ENCODE data around the gene MGA. TPM values are rescaled to one million over a fixed set of nuclear protein-coding genes. Genes with fewer than 3 reads are reported as not detected.
A peak's percentile ranks its signal among the peaks of the same experiment; 100 is the strongest.

Gene MGA
- total and polyA plus RNA-seq, 4 experiments from 2014 or later = 6.6 to 74.9 (median 45.4) TPM

GRCh38 chr15:41666353-41666920, 6.2 kb downstream of the MGA start:
- peak overlapping the region in 3 of 7 donors; percentile 3 to 13 (median 11) for H3K27ac Mint-ChIP-seq

GRCh38 chr15:41669701-41670100, 9.5 kb downstream of the MGA start:
- Mint-ChIP-seq H3K4me1 (peaks cover 35 to 74% (median 52%) of the 10 kb centered on the region in 4 donors), H3K36me3 (peaks cover 24 to 29% of the 10 kb centered on the region in 2 donors), H3K27me3 (no peaks in the 10 kb centered on the region), H3K9me3 (no peaks in the 10 kb centered on the region), H3K27ac (peak overlapping the region in 1 of 7 donors; percentile 13), H3K4me3 (peak overlapping the region in 1 of 8 donors; percentile 41)
- Histone ChIP-seq H3K4me1 (ENCODE audit: insufficient read depth, low read length) (peaks cover 35% of the 10 kb centered on the region), H3K9me3 (ENCODE audit: control insufficient read depth in 1 of 2, low read length in 2 of 2) (no peaks in the 10 kb centered on the region), H3K36me3 (ENCODE audit: insufficient read depth, low read length) (no peaks in the 10 kb centered on the region), H3K4me3 (ENCODE audit: low read length in 2 of 2) (no peak overlapping the region), H3K27ac (ENCODE audit: low read depth, low read length) (no peak overlapping the region), H3K27me3 (ENCODE audit: insufficient read depth, low read length) (no peaks in the 10 kb centered on the region)
- CTCF ChIA-PET (ENCODE audit: partially characterized antibody) = interaction anchor here (1.4 kb wide), 1 partner anchor 142 kb away, joined by 3 read pairs; no protein-coding TSS in a partner anchor
- POLR2A ChIA-PET (ENCODE audit: partially characterized antibody) = interaction anchor here (2.1 kb wide), 1 partner anchor 9 kb away, joined by 5 read pairs; the partner anchor contains the start of gene MGA
- DNase-seq = no peak
- intact Hi-C loops (cut with micrococcal nuclease) = loop anchor here (1.0 kb wide), 1 partner anchor 8 kb away; no protein-coding TSS in a partner anchor

More at GRCh38 chr15:41666353-41666920, 6.2 kb downstream of the MGA start:
- Histone ChIP-seq H3K9me3 (ENCODE audit: control insufficient read depth in 1 of 2, low read length in 2 of 2) (no peaks in the 10 kb centered on the region), H3K27me3 (ENCODE audit: insufficient read depth, low read length) (no peaks in the 10 kb centered on the region), H3K4me1 (ENCODE audit: insufficient read depth, low read length) (peaks cover 54% of the 10 kb centered on the region), H3K4me3 (ENCODE audit: low read length in 2 of 2) (no peak overlapping the region), H3K27ac (ENCODE audit: low read depth, low read length) (no peak overlapping the region), H3K36me3 (ENCODE audit: insufficient read depth, low read length) (no peaks in the 10 kb centered on the region)
- Mint-ChIP-seq H3K9me3 (peaks cover 0 to 1% (median 0%) of the 10 kb centered on the region in 8 donors), H3K4me3 (peak overlapping the region in 1 of 8 donors; percentile 61), H3K36me3 (peaks cover 22 to 23% of the 10 kb centered on the region in 2 donors), H3K4me1 (peaks cover 32 to 74% (median 52%) of the 10 kb centered on the region in 4 donors), H3K27me3 (no peaks in the 10 kb centered on the region)
- DNase-seq = no peak
- ChIA-PET CTCF (ENCODE audit: partially characterized antibody) (no interaction called here), POLR2A (ENCODE audit: partially characterized antibody) (no interaction called here)
- intact Hi-C loops (cut with micrococcal nuclease) = no loop called here

GRCh38 chr15:41671656-41672648, 11.7 kb downstream of the MGA start:
- no peaks in the 10 kb centered on the region for H3K9me3 ChIP-seq (ENCODE audit: control insufficient read depth in 1 of 2, low read length in 2 of 2)
- no peak for DNase-seq
- H3K27me3 ChIP-seq (ENCODE audit: insufficient read depth, low read length) = no peaks in the 10 kb centered on the region
- ChIA-PET POLR2A (ENCODE audit: partially characterized antibody) (interaction anchor here (1.0 to 1.4 kb wide), 2 partner anchors 10 to 11 kb away, joined by 4 to 5 read pairs; partner anchors contain the start of gene MGA), CTCF (ENCODE audit: partially characterized antibody) (interaction anchor here (0.9 to 1.2 kb wide), 2 partner anchors 12 to 27 kb away, joined by 3 read pairs; partner anchors contain the start of gene MGA)
- intact Hi-C loops (cut with micrococcal nuclease) = no loop called here
- H3K4me1 ChIP-seq (ENCODE audit: insufficient read depth, low read length) = peaks cover 25% of the 10 kb centered on the region
- Mint-ChIP-seq H3K4me1 (peaks cover 36 to 71% (median 52%) of the 10 kb centered on the region in 4 donors), H3K4me3 (peak overlapping the region in 1 of 8 donors; percentile 35), H3K27ac (peak overlapping the region in 1 of 7 donors; percentile 9), H3K27me3 (no peaks in the 10 kb centered on the region), H3K9me3 (no peaks in the 10 kb centered on the region), H3K36me3 (peaks cover 33 to 41% of the 10 kb centered on the region in 2 donors)
- H3K4me3 ChIP-seq (ENCODE audit: low read length in 2 of 2) = no peak overlapping the region
- H3K36me3 ChIP-seq (ENCODE audit: insufficient read depth, low read length) = no peaks in the 10 kb centered on the region
- no peak overlapping the region for H3K27ac ChIP-seq (ENCODE audit: low read depth, low read length)

- Histone ChIP-seq H3K27me3 (ENCODE audit: insufficient read depth, low read length) (no peaks in the 10 kb centered on the region), H3K36me3 (ENCODE audit: insufficient read depth, low read length) (no peaks in the 10 kb centered on the region), H3K4me3 (ENCODE audit: low read length in 2 of 2) (no peak overlapping the region), H3K4me1 (ENCODE audit: insufficient read depth, low read length) (peaks cover 43% of the 10 kb centered on the region), H3K27ac (ENCODE audit: low read depth, low read length) (no peak overlapping the region), H3K9me3 (ENCODE audit: control insufficient read depth in 1 of 2, low read length in 2 of 2) (no peaks in the 10 kb centered on the region)
- ChIA-PET CTCF (ENCODE audit: partially characterized antibody) (interaction anchor here (1.2 to 1.4 kb wide), 2 partner anchors 21 to 71 kb away, joined by 3 to 4 read pairs; no protein-coding TSS in a partner anchor), POLR2A (ENCODE audit: partially characterized antibody) (no interaction called here)
- Mint-ChIP-seq H3K36me3 (peaks cover 23 to 34% of the 10 kb centered on the region in 2 donors), H3K4me1 (peaks cover 41 to 79% (median 58%) of the 10 kb centered on the region in 4 donors), H3K9me3 (no peaks in the 10 kb centered on the region), H3K27me3 (no peaks in the 10 kb centered on the region), H3K27ac (no peak overlapping the region), H3K4me3 (no peak overlapping the region)
- DNase-seq = no peak
- intact Hi-C loops (cut with micrococcal nuclease) = no loop called here
Measured at GRCh38 chr15:41675337-41675736, 15.1 kb downstream of the MGA start.

GRCh38 chr15:41678742-41679141, 18.5 kb downstream of the MGA start:
- H3K4me3 Mint-ChIP-seq = peak overlapping the region in 2 of 8 donors; percentile 3 to 7
- H3K36me3 Mint-ChIP-seq = peaks cover 18 to 29% of the 10 kb centered on the region in 2 donors
- H3K27me3 Mint-ChIP-seq = no peaks in the 10 kb centered on the region
- POLR2A ChIA-PET (ENCODE audit: partially characterized antibody) = interaction anchor here (1.2 kb wide), 1 partner anchor 19 kb away, joined by 3 read pairs; the partner anchor contains the start of gene MGA
- Histone ChIP-seq H3K36me3 (ENCODE audit: insufficient read depth, low read length) (no peaks in the 10 kb centered on the region), H3K27ac (ENCODE audit: low read depth, low read length) (no peak overlapping the region), H3K4me3 (ENCODE audit: low read length in 2 of 2) (no peak overlapping the region), H3K9me3 (ENCODE audit: control insufficient read depth in 1 of 2, low read length in 2 of 2) (no peaks in the 10 kb centered on the region), H3K4me1 (ENCODE audit: insufficient read depth, low read length) (peaks cover 30% of the 10 kb centered on the region), H3K27me3 (ENCODE audit: insufficient read depth, low read length) (no peaks in the 10 kb centered on the region)
- DNase-seq = no peak
- intact Hi-C loops (cut with micrococcal nuclease) = no loop called here
- no peak overlapping the region for H3K27ac Mint-ChIP-seq
- no peaks in the 10 kb centered on the region for H3K9me3 Mint-ChIP-seq
- peaks cover 35 to 71% (median 52%) of the 10 kb centered on the region in 4 donors for H3K4me1 Mint-ChIP-seq
- CTCF ChIA-PET (ENCODE audit: partially characterized antibody) = no interaction called here

- H3K4me3 Mint-ChIP-seq = no peak overlapping the region
- H3K27me3 ChIP-seq (ENCODE audit: insufficient read depth, low read length) = no peaks in the 10 kb centered on the region
- no peaks in the 10 kb centered on the region for H3K9me3 ChIP-seq (ENCODE audit: control insufficient read depth in 1 of 2, low read length in 2 of 2)
- H3K36me3 ChIP-seq (ENCODE audit: insufficient read depth, low read length) = no peaks in the 10 kb centered on the region
- no peak overlapping the region for H3K27ac ChIP-seq (ENCODE audit: low read depth, low read length)
- peaks cover 3 to 14% of the 10 kb centered on the region in 2 donors for H3K36me3 Mint-ChIP-seq
- H3K27me3 Mint-ChIP-seq = no peaks in the 10 kb centered on the region
- H3K4me3 ChIP-seq (ENCODE audit: low read length in 2 of 2) = no peak overlapping the region
- H3K4me1 Mint-ChIP-seq = peaks cover 36 to 75% (median 56%) of the 10 kb centered on the region in 4 donors
- POLR2A ChIA-PET (ENCODE audit: partially characterized antibody) = no interaction called here
- intact Hi-C loops (cut with micrococcal nuclease) = no loop called here
- no peak overlapping the region for H3K27ac Mint-ChIP-seq
- no peak for DNase-seq
- no peaks in the 10 kb centered on the region for H3K9me3 Mint-ChIP-seq
- peaks cover 41% of the 10 kb centered on the region for H3K4me1 ChIP-seq (ENCODE audit: insufficient read depth, low read length)
- CTCF ChIA-PET (ENCODE audit: partially characterized antibody) = no interaction called here
Measured at GRCh38 chr15:41683955-41684354, 23.8 kb downstream of the MGA start.
